ENCODE results near the gene PNKD. TPM values are rescaled to one million over a fixed set of nuclear protein-coding genes. Genes with fewer than 3 reads are reported as not detected.

PNKD gene
- total and polyA plus RNA-seq, 2 experiments from 2014 or later: 28.2 to 83.3 TPM

DNA sequence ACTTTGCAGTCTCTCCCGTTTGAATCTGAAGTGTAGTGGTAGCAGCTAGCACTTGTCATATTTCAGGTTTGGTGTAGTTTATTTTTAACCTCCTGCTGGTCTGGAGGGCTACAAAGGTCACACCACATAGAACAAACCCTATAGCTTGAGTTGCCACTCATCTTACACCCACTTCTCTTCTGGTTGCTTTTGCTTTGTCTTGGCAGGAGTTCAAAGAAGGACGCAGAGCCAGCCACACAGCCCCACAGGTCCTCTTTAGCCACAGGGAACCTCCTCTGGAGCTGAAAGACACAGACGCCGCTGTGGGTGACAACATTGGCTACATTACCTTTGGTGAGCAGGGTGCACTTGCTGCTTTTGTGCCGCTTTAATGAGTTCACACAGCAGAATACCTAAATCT, 25.1 kb upstream of the PNKD start (continued):
- TF ChIP-seq, protein P1, sequence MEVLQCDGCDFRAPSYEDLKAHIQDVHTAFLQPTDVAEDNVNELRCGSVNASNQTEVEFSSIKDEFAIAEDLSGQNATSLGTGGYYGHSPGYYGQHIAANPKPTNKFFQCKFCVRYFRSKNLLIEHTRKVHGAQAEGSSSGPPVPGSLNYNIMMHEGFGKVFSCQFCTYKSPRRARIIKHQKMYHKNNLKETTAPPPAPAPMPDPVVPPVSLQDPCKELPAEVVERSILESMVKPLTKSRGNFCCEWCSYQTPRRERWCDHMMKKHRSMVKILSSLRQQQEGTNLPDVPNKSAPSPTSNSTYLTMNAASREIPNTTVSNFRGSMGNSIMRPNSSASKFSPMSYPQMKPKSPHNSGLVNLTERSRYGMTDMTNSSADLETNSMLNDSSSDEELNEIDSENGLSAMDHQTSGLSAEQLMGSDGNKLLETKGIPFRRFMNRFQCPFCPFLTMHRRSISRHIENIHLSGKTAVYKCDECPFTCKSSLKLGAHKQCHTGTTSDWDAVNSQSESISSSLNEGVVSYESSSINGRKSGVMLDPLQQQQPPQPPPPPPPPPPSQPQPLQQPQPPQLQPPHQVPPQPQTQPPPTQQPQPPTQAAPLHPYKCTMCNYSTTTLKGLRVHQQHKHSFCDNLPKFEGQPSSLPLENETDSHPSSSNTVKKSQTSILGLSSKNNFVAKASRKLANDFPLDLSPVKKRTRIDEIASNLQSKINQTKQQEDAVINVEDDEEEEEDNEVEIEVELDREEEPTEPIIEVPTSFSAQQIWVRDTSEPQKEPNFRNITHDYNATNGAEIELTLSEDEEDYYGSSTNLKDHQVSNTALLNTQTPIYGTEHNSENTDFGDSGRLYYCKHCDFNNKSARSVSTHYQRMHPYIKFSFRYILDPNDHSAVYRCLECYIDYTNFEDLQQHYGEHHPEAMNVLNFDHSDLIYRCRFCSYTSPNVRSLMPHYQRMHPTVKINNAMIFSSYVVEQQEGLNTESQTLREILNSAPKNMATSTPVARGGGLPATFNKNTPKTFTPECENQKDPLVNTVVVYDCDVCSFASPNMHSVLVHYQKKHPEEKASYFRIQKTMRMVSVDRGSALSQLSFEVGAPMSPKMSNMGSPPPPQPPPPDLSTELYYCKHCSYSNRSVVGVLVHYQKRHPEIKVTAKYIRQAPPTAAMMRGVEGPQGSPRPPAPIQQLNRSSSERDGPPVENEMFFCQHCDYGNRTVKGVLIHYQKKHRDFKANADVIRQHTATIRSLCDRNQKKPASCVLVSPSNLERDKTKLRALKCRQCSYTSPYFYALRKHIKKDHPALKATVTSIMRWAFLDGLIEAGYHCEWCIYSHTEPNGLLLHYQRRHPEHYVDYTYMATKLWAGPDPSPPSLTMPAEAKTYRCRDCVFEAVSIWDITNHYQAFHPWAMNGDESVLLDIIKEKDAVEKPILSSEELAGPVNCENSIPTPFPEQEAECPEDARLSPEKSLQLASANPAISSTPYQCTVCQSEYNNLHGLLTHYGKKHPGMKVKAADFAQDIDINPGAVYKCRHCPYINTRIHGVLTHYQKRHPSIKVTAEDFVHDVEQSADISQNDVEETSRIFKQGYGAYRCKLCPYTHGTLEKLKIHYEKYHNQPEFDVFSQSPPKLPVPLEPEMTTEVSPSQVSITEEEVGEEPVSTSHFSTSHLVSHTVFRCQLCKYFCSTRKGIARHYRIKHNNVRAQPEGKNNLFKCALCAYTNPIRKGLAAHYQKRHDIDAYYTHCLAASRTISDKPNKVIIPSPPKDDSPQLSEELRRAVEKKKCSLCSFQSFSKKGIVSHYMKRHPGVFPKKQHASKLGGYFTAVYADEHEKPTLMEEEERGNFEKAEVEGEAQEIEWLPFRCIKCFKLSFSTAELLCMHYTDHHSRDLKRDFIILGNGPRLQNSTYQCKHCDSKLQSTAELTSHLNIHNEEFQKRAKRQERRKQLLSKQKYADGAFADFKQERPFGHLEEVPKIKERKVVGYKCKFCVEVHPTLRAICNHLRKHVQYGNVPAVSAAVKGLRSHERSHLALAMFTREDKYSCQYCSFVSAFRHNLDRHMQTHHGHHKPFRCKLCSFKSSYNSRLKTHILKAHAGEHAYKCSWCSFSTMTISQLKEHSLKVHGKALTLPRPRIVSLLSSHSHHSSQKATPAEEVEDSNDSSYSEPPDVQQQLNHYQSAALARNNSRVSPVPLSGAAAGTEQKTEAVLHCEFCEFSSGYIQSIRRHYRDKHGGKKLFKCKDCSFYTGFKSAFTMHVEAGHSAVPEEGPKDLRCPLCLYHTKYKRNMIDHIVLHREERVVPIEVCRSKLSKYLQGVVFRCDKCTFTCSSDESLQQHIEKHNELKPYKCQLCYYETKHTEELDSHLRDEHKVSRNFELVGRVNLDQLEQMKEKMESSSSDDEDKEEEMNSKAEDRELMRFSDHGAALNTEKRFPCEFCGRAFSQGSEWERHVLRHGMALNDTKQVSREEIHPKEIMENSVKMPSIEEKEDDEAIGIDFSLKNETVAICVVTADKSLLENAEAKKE (CRISPR knock-in tag; IDR thresholded peaks at IDR 0.05): no peak

DNA sequence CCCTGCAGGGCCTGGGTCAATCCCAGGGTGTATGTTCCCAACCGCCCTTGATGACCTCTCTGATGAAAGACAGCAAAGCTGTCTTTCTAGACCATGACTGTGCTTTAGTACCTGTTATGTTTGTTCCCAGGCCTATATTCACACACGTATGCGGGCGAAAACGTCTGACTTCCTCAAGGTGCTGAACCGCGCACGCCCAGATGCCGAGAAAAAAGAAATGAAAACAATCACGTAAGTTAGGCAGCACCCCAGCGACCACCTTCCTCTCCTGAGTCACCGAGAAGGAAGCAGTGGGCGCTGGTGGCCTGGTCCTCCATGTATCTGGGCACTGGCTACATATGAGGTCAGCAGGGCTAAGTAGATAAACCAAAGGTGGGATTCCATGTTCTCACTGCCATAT, 20.6 kb upstream of the PNKD start:
- H4K20me1 ChIP-seq (replicated peaks; ENCODE audit: insufficient read depth): peaks cover 17% of the 10 kb centered on the region
- no peak overlapping the region for H3K4me3 ChIP-seq
- TF ChIP-seq JUNB (IDR thresholded peaks at IDR 0.05; ENCODE audit: unreplicated experiment): no peak
- TF ChIP-seq, protein P2, sequence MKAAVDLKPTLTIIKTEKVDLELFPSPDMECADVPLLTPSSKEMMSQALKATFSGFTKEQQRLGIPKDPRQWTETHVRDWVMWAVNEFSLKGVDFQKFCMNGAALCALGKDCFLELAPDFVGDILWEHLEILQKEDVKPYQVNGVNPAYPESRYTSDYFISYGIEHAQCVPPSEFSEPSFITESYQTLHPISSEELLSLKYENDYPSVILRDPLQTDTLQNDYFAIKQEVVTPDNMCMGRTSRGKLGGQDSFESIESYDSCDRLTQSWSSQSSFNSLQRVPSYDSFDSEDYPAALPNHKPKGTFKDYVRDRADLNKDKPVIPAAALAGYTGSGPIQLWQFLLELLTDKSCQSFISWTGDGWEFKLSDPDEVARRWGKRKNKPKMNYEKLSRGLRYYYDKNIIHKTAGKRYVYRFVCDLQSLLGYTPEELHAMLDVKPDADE (IDR thresholded peaks at IDR 0.05): no peak
- no peak for TF ChIP-seq NANOG (IDR thresholded peaks at IDR 0.05; ENCODE audit: borderline replicate concordance)
- no peak for TF ChIP-seq EZH2phosphoT487 (IDR thresholded peaks at IDR 0.05; ENCODE audit: unreplicated experiment)
- TF ChIP-seq, protein P3, sequence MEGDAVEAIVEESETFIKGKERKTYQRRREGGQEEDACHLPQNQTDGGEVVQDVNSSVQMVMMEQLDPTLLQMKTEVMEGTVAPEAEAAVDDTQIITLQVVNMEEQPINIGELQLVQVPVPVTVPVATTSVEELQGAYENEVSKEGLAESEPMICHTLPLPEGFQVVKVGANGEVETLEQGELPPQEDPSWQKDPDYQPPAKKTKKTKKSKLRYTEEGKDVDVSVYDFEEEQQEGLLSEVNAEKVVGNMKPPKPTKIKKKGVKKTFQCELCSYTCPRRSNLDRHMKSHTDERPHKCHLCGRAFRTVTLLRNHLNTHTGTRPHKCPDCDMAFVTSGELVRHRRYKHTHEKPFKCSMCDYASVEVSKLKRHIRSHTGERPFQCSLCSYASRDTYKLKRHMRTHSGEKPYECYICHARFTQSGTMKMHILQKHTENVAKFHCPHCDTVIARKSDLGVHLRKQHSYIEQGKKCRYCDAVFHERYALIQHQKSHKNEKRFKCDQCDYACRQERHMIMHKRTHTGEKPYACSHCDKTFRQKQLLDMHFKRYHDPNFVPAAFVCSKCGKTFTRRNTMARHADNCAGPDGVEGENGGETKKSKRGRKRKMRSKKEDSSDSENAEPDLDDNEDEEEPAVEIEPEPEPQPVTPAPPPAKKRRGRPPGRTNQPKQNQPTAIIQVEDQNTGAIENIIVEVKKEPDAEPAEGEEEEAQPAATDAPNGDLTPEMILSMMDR (conservative IDR thresholded peaks at IDR 0.05; ENCODE audit: low read depth in 2 of 2): no peak
- TF ChIP-seq, protein P4, sequence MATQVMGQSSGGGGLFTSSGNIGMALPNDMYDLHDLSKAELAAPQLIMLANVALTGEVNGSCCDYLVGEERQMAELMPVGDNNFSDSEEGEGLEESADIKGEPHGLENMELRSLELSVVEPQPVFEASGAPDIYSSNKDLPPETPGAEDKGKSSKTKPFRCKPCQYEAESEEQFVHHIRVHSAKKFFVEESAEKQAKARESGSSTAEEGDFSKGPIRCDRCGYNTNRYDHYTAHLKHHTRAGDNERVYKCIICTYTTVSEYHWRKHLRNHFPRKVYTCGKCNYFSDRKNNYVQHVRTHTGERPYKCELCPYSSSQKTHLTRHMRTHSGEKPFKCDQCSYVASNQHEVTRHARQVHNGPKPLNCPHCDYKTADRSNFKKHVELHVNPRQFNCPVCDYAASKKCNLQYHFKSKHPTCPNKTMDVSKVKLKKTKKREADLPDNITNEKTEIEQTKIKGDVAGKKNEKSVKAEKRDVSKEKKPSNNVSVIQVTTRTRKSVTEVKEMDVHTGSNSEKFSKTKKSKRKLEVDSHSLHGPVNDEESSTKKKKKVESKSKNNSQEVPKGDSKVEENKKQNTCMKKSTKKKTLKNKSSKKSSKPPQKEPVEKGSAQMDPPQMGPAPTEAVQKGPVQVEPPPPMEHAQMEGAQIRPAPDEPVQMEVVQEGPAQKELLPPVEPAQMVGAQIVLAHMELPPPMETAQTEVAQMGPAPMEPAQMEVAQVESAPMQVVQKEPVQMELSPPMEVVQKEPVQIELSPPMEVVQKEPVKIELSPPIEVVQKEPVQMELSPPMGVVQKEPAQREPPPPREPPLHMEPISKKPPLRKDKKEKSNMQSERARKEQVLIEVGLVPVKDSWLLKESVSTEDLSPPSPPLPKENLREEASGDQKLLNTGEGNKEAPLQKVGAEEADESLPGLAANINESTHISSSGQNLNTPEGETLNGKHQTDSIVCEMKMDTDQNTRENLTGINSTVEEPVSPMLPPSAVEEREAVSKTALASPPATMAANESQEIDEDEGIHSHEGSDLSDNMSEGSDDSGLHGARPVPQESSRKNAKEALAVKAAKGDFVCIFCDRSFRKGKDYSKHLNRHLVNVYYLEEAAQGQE (IDR thresholded peaks at IDR 0.05; ENCODE audit: unreplicated experiment): no peak
- no peak for TF ChIP-seq EZH2 (IDR thresholded peaks at IDR 0.05; ENCODE audit: low read depth, unreplicated experiment)
- TF ChIP-seq CREB1 (CRISPR knock-in tag; IDR thresholded peaks at IDR 0.05; ENCODE audit: low read depth): no peak

More for the DNA sequence above, 20.6 kb upstream of the PNKD start:
- DNase-seq (ENCODE audit: low spot score): no peak
- Histone ChIP-seq H2AFZ (no peak overlapping the region), H3K4me2 (no peak overlapping the region), H3K27me3 (ENCODE audit: insufficient read depth) (no peaks in the 10 kb centered on the region), H3K9me2 (ENCODE audit: insufficient read depth) (no peaks in the 10 kb centered on the region), H3K36me3 (ENCODE audit: insufficient read depth) (peaks cover 78% of the 10 kb centered on the region), H3K79me2 (replicated peaks; ENCODE audit: insufficient read depth) (peaks cover 4% of the 10 kb centered on the region; the same call in 1 of the 2 replicates), H3F3A (replicated peaks; ENCODE audit: low read depth) (0 out of 2 replicates have a peak, but pooled peaks cover 5% of the 10 kb centered on the region), H3K27ac (ENCODE audit: low read depth) (no peak overlapping the region), H3K4me1 (ENCODE audit: insufficient read depth) (no peaks in the 10 kb centered on the region)
- Mint-ChIP-seq H3K4me3 (no peak overlapping the region), H3K27ac (no peak overlapping the region), H3K36me3 (ENCODE audit: low read depth) (peaks cover 96% of the 10 kb centered on the region), H3K9me3 (no peaks in the 10 kb centered on the region), H3K4me1 (no peaks in the 10 kb centered on the region), H3K27me3 (ENCODE audit: insufficient read depth, low read depth, poor library complexity) (peaks cover 5% of the 10 kb centered on the region)
- no peak for ATAC-seq
